H1 (cell line): ENCODE results near the gene CCDC144A. TPM values are rescaled to one million over a fixed set of nuclear protein-coding genes. Genes with fewer than 3 reads are reported as not detected.

ENCODE experiments used
- CTCF ChIA-PET: fragments of 300-600 bp; sonication (Branson Sonifier 250); formaldehyde crosslinking; loops from one replicate; lab custom pipeline; 2021; ENCODE audit not compliant: partially characterized antibody; lab: Charles Lee
- POLR2A ChIA-PET: fragments of 300-600 bp; sonication (Branson Sonifier 250); formaldehyde crosslinking; loops from one replicate; lab custom pipeline; 2021; ENCODE audit warnings: inconsistent platforms; ENCODE audit not compliant: partially characterized antibody; lab: Charles Lee
- DNase-seq, 2 experiments: peaks; one replicate each; pipeline versions ENCODE4 v3.0.0 to v3.0.0-alpha.2; 2010 to 2022; ENCODE audit warnings: low spot score in 2 of 2, low read depth in 1 of 2, mixed read lengths in 1 of 2
- FAIRE-seq: peaks from 2 replicates; lab custom pipeline; 2011; peaks lifted over from hg19 to GRCh38; lab: Jason Lieb, UNC
- H2AFZ ChIP-seq: 2 replicates; pipeline ENCODE4 v1.8.1; 2012; ENCODE audit warnings: low read length, inconsistent platforms
- H2AK5ac ChIP-seq: 2 replicates; pipeline ENCODE4 v1.6.1; 2013; ENCODE audit warnings: low read depth, low read length
- H2BK120ac ChIP-seq: replicated peaks from 2 replicates; pipeline ENCODE3; 2013; ENCODE audit warnings: low read depth, low read length, inconsistent platforms
- H2BK12ac ChIP-seq: 2 replicates; pipeline ENCODE4 v1.6.1; 2013; ENCODE audit warnings: low read depth, low read length
- H2BK15ac ChIP-seq: 2 replicates; pipeline ENCODE4 v1.6.1; 2013; ENCODE audit warnings: low read length
- H2BK20ac ChIP-seq: 2 replicates; pipeline ENCODE4 v1.6.1; 2013; ENCODE audit warnings: low read length
- H2BK5ac ChIP-seq: 2 replicates; pipeline ENCODE4 v1.6.1; 2013; ENCODE audit warnings: low read depth, low read length
- H3K14ac ChIP-seq: 2 replicates; pipeline ENCODE4 v1.6.1; 2013; ENCODE audit warnings: inconsistent platforms; ENCODE audit not compliant: insufficient read length
- H3K18ac ChIP-seq: 2 replicates; pipeline ENCODE4 v1.6.1; 2013; ENCODE audit warnings: low read length; ENCODE audit errors: extremely low read depth
- H3K23ac ChIP-seq: 2 replicates; pipeline ENCODE4 v1.6.1; 2013; ENCODE audit warnings: inconsistent platforms; ENCODE audit not compliant: insufficient read length
- H3K23me2 ChIP-seq: 2 replicates; pipeline ENCODE4 v1.6.1; 2013; ENCODE audit warnings: low read depth, low read length
- H3K27ac ChIP-seq: 2 replicates; pipeline ENCODE4 v1.6.1; 2011; ENCODE audit warnings: low read depth, low read length, inconsistent platforms
- H3K27me3 ChIP-seq, 4 experiments: replicated peaks in 1 of 4; 1 replicate in 1 of 4; 2 replicates in 3 of 4; pipeline versions ENCODE4 v1.6.1 to v1.8.1; 2011 to 2013; ENCODE audit warnings: low read length in 3 of 4, mild to moderate bottlenecking in 3 of 4, inconsistent platforms in 2 of 4, mixed read lengths in 2 of 4, moderate library complexity in 1 of 4; ENCODE audit not compliant: control insufficient read depth in 3 of 4, insufficient read depth in 3 of 4; ENCODE audit errors: extremely low read depth in 1 of 4
- H3K36me3 ChIP-seq, 4 experiments: 2 replicates each; pipeline versions ENCODE4 v1.6.1 to v1.8.1; 2011 to 2013; ENCODE audit warnings: mild to moderate bottlenecking in 4 of 4, low read length in 3 of 4, moderate library complexity in 2 of 4, control low read depth in 1 of 4, inconsistent platforms in 1 of 4; ENCODE audit not compliant: insufficient read depth in 4 of 4, control insufficient read depth in 2 of 4
- H3K4ac ChIP-seq: replicated peaks from 2 replicates; pipeline ENCODE3; 2013; ENCODE audit warnings: low read length, low read depth, mixed read lengths, inconsistent platforms; ENCODE audit not compliant: insufficient read length
- H3K4me1 ChIP-seq, 4 experiments: replicated peaks in 1 of 4; 1 replicate in 1 of 4; 2 replicates in 3 of 4; pipeline versions ENCODE4 v1.6.1 to v1.8.1; 2011 to 2013; ENCODE audit warnings: low read length in 3 of 4, inconsistent platforms in 2 of 4, mixed read lengths in 1 of 4; ENCODE audit not compliant: insufficient read depth in 4 of 4, control insufficient read depth in 3 of 4
- H3K4me2 ChIP-seq, 2 experiments: 2 replicates each; pipeline versions ENCODE4 v1.6.1 to v1.8.1; 2011 to 2013; ENCODE audit warnings: low read depth in 2 of 2, low read length in 2 of 2, control low read depth in 1 of 2, inconsistent platforms in 1 of 2, mild to moderate bottlenecking in 1 of 2; ENCODE audit not compliant: insufficient read depth in 1 of 2
- H3K4me3 ChIP-seq, 4 experiments: fragments of 200-600, 300-600 bp in 1 of 4; sonication (generic), shearing (Covaris generic), sonication (Bioruptor Twin) in 1 of 4; 2 replicates each; pipeline versions ENCODE4 v1.5.1 to v1.8.1; 2011 to 2016; ENCODE audit warnings: low read length in 4 of 4, low read depth in 3 of 4, control low read depth in 2 of 4, inconsistent platforms in 2 of 4, mild to moderate bottlenecking in 2 of 4, mixed read lengths in 1 of 4, moderate library complexity in 1 of 4; ENCODE audit not compliant: insufficient read depth in 2 of 4; ENCODE audit errors: extremely low read depth in 1 of 4
- H3K56ac ChIP-seq: replicated peaks from 2 replicates; pipeline ENCODE3; 2013; ENCODE audit warnings: low read depth, mild to moderate bottlenecking, mixed read lengths, low read length, inconsistent platforms; ENCODE audit not compliant: insufficient read length
- H3K79me1 ChIP-seq: 2 replicates; pipeline ENCODE4 v1.6.1; 2013; ENCODE audit warnings: low read depth, low read length, control low read depth
- H3K79me2 ChIP-seq, 2 experiments: 2 replicates each; pipeline versions ENCODE4 v1.6.1 to v1.8.1; 2012 to 2013; ENCODE audit warnings: low read length in 2 of 2, mild to moderate bottlenecking in 2 of 2, inconsistent platforms in 1 of 2; ENCODE audit not compliant: insufficient read depth in 2 of 2, control insufficient read depth in 1 of 2
- H3K9ac ChIP-seq, 4 experiments: replicated peaks in 1 of 4; 1 replicate in 1 of 4; 2 replicates in 3 of 4; pipeline versions ENCODE4 v1.6.1 to v1.8.1; 2011 to 2013; ENCODE audit warnings: low read depth in 3 of 4, low read length in 3 of 4, control low read depth in 2 of 4, mild to moderate bottlenecking in 2 of 4, moderate library complexity in 2 of 4, inconsistent platforms in 1 of 4; ENCODE audit errors: extremely low read depth in 1 of 4
- H3K9me3 ChIP-seq, 2 experiments: 2 replicates each; pipeline versions ENCODE4 v1.6.1 to v1.8.1; 2012 to 2013; ENCODE audit warnings: mild to moderate bottlenecking in 2 of 2, moderate library complexity in 2 of 2, control low read depth in 1 of 2, inconsistent platforms in 1 of 2, low read depth in 1 of 2, low read length in 1 of 2, mixed read lengths in 1 of 2; ENCODE audit not compliant: insufficient read depth in 2 of 2
- H4K20me1 ChIP-seq, 2 experiments: replicated peaks in 1 of 2; 2 replicates each; pipeline versions ENCODE3 to v1.8.1; 2011 to 2013; ENCODE audit warnings: inconsistent platforms in 2 of 2, low read length in 2 of 2, mild to moderate bottlenecking in 1 of 2; ENCODE audit not compliant: insufficient read depth in 2 of 2, control insufficient read depth in 1 of 2
- H4K5ac ChIP-seq: 2 replicates; pipeline ENCODE4 v1.6.1; 2013; ENCODE audit warnings: low read length, low read depth, mixed read lengths, inconsistent platforms; ENCODE audit not compliant: insufficient read length
- H4K8ac ChIP-seq: 2 replicates; pipeline ENCODE4 v1.8.0; 2013; ENCODE audit warnings: mild to moderate bottlenecking, moderate library complexity, low read length, inconsistent platforms; ENCODE audit not compliant: insufficient read depth; ENCODE audit errors: extremely low read depth
- H4K91ac ChIP-seq: replicated peaks from 2 replicates; pipeline ENCODE3; 2013; ENCODE audit warnings: low read length, mixed read lengths, inconsistent platforms; ENCODE audit not compliant: insufficient read length
- CHD1 ChIP-seq: IDR thresholded peaks from 2 replicates; pipeline ENCODE4 v1.6.1; 2012; ENCODE audit warnings: low read depth, low read length, improper control_type of control experiment
- CHD2 ChIP-seq: IDR thresholded peaks from 2 replicates; pipeline ENCODE4 v1.6.1; 2012; ENCODE audit warnings: low read length, improper control_type of control experiment
- KDM5A ChIP-seq: fragments of 200-600 bp; IDR thresholded peaks from 2 replicates; pipeline ENCODE4 v1.7.1; 2012; ENCODE audit warnings: mild to moderate bottlenecking, low read length, inconsistent platforms, mixed read lengths
- RFX5 ChIP-seq: IDR thresholded peaks from 2 replicates; pipeline ENCODE4 v1.6.1; 2011; ENCODE audit warnings: low read depth, low read length, improper control_type of control experiment, borderline replicate concordance
- SIX5 ChIP-seq: IDR thresholded peaks from 2 replicates; pipeline ENCODE4 v1.6.1; 2011; ENCODE audit warnings: mild to moderate bottlenecking, low read depth, low read length
- TBP ChIP-seq: IDR thresholded peaks from 2 replicates; pipeline ENCODE4 v1.6.1; 2011; ENCODE audit warnings: low read depth, low read length, improper control_type of control experiment
- WGBS, 2 experiments: shearing (Covaris generic) in 1 of 2; methylation state at CpG; one replicate each; pipeline versions ENCODE4 v1.1.6 to v1.1.7; 2013 to 2015; ENCODE audit warnings: low lambda C conversion rate in 2 of 2, mixed read lengths in 2 of 2, inconsistent platforms in 1 of 2, low coverage in 1 of 2, missing lambda C conversion rate in 1 of 2; ENCODE audit not compliant: insufficient replicate concordance in 2 of 2, insufficient coverage in 1 of 2, insufficient read length in 1 of 2; ENCODE audit errors: extremely low coverage in 1 of 2, missing lambda C conversion rate in 1 of 2; 5-methylcytosine and 5-hydroxymethylcytosine counted together
- polyA plus RNA-seq, 7 experiments: library from polyadenylated mRNA; depleted of rRNA in 3 of 7; stranded (reverse) in 5 of 7; unstranded in 2 of 7; fragments of >200 nt in 5 of 7; fragments of 200-250 nt in 2 of 7; gene quantifications; 1 replicate in 5 of 7; 2 replicates in 1 of 7; 4 replicates in 1 of 7; pipeline versions ENCODE4 v1.2.1 to v1.2.3, GENCODE V29; 2011 to 2013; ENCODE audit warnings: missing spikeins in 2 of 7, mixed read lengths in 2 of 7
- total RNA-seq: library from RNA; stranded (reverse); fragmentation: NEBNext Ultra II Directional; extraction: Animal tissue kit (Norgen Biotek cat#: 25700); gene quantifications from 2 replicates; pipeline ENCODE4 v1.2.1, GENCODE V29; 2021

Gene CCDC144A
- total and polyA plus RNA-seq, 2 of the 8 experiments (the other 6 are each of a cell fraction or from before 2014, with no cell fraction given), result 0.35 to 1.7 TPM

GRCh38 chr17:16814439-16814838 is 124.4 kb downstream of the CCDC144A start:
- Histone ChIP-seq H3K14ac (no peak overlapping the region), H2BK20ac (no peak overlapping the region)
- TF ChIP-seq CHD2, result no peak
- TF ChIP-seq CHD1, result no peak
- TF ChIP-seq SIX5, result no peak
- no peak for TF ChIP-seq KDM5A
- no peak for TF ChIP-seq TBP
- no peak for TF ChIP-seq RFX5
- TF ChIP-seq, all 59 proteins: peak for 0
- Histone ChIP-seq H3K4me2 (no peak overlapping the region), H2BK15ac (no peak overlapping the region), H3K18ac (no peak overlapping the region), H2BK120ac (no peak overlapping the region), H3K56ac (no peak overlapping the region), H2AFZ (no peak overlapping the region), H4K91ac (no peak overlapping the region), H2BK12ac (no peak overlapping the region), H3K4me1 (no peaks in the 10 kb centered on the region), H2BK5ac (no peak overlapping the region), H4K8ac (no peak overlapping the region), H3K23me2 (no peaks in the 10 kb centered on the region), H3K4me3 (no peak overlapping the region), H3K79me1 (no peaks in the 10 kb centered on the region), H3K9me3 (no peaks in the 10 kb centered on the region), H3K79me2 (no peaks in the 10 kb centered on the region), H3K36me3 (no peaks in the 10 kb centered on the region), H3K9ac (no peak overlapping the region), H4K20me1 (no peaks in the 10 kb centered on the region), H3K27me3 (no peaks in the 10 kb centered on the region), H3K4ac (no peak overlapping the region), H3K27ac (no peak overlapping the region), H4K5ac (no peak overlapping the region), H3K23ac (no peak overlapping the region), H2AK5ac (no peak overlapping the region)
- WGBS, 2 experiments, result 83% methylated on average over 4 of the region's 7 CpGs; no CpG with 5 or more reads in 1 of the 2 experiments
- CTCF ChIA-PET, result no interaction called here
- POLR2A ChIA-PET, result no interaction called here
- no peak for DNase-seq
- FAIRE-seq, result no peak
